HG03066 (cell line): ENCODE results near the gene TFF3.

Experiments
- ATAC-seq: cut with Tn5 transposase; IDR thresholded peaks from one replicate; pipeline ENCODE4 v1.9.1; 2021; ENCODE audit warnings: low read depth; ENCODE audit not compliant: unreplicated experiment

Gene TFF3

DNA sequence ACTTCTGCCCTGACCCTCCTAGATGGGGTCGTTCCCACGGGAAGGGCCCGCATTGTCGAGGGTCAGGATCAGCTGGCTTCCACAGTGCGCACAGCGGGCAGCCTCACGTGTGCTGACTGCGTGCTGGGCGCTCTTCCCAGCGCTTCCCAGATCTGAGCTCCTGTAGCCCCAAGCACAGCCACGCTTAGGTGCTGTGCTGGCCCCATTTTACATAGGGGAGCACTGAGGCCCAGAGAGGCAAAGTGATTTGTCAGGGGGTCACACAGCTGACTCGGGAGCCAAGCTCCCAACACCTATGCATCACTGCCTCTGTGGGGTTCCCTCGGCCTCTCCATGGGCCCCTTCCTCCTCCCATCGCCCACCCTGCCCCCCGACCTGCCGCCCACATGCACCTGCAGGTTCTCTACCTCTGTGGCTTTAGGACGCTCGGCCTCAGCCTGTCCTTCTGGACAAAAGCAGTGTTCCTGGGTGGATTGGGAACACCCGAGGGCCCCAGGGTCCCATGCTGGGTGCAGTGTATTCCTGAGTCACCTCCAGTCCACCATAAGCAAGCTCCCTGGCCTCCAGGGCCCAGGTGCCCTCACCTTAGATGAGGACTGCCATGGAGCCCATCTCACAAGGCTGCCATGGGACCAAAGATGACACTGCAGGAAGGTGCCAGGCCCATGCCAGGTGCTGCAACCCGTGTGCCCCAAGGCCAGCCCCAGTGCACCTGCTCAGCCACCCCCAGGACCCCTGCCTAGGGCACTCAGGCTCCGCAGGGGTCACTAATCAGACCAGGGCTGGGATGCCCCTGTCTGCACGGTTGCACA is 23.3 kb downstream of the TFF3 start:
- ATAC-seq, result no peak

DNA sequence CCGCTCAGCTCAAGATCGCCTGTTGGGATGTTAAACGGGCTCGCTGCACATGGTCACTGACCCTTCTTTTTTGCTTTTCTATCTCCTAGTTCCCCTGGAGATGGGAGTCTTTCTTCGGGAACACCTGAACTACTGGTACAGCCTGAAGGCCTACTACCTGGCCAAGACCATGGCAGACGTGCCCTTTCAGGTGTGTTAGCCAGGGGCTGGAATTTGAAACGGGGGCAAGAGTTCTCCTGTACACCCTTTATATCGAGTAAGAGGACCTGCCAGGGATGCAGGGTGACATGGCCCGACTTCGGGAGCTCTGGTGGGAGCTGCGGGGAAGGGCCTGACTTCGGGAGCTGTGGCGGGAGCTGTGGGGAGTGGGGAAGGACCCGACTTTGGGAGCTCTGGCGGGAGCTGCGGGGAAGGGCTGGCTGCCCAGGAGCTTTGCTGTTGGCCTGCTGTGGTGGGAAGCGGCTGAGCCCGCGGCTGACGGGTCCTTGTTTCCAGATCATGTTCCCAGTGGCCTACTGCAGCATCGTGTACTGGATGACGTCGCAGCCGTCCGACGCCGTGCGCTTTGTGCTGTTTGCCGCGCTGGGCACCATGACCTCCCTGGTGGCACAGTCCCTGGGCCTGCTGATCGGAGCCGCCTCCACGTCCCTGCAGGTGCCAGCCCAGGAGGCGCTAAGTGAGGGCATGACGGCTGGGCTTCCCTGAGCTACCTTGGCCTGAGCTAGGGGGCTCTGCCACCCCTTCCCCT is 24.0 kb downstream of the TFF3 start:
- ATAC-seq, result no peak

DNA sequence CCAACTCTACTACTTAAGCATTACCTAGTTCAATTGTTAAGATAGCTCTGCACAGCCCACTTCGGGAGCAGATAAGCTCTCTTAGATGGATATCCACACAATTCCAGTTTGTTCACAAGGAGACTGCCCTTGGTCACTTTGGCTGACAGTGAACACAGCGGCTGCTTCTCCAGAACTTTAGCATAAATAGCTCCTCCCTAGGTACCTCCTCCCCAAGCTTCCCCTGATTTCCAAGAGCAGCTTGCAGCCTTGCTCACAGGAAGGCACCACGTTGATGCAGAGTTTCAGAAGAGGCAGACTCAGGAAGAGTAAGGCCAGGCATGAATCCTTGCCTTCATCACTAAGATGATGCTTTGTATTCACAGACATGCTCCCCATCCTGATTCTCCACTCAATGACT is 24.7 kb downstream of the TFF3 start:
- no peak for ATAC-seq

DNA sequence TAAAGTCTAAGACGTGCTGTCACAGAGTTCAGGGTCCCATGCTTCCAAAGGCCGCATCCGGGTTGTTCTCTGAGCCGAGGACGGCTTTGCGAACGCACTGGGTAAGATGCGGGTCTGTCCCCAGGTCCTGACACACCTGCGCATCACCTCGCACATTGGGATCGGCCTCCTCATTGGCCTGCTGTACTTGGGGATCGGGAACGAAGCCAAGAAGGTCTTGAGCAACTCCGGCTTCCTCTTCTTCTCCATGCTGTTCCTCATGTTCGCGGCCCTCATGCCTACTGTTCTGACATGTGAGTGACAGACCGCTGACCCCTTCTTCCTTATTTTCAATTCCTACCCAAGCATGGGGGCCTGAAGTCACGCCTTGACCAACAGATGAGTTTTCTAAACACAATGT is 25.3 kb downstream of the TFF3 start:
- ATAC-seq, result no peak

DNA sequence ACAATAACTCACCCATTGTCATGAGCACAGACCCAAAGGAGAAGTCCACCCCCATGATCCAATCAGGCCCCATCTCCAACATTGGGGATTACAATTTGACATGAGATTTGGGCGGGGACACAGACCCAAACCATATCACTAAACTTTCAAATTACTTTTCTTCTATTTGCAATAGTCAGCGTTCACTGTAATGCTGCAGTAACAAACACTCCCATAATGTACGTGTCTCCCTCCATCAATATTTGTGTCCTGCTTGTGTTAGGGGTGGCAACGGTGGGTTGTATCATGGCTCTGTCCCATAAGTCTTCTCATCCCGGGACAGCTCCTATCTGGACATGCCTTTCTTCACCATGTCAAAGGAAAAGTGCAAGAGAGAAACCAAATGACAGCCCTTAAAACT is 26.2 kb downstream of the TFF3 start:
- no peak for ATAC-seq

DNA sequence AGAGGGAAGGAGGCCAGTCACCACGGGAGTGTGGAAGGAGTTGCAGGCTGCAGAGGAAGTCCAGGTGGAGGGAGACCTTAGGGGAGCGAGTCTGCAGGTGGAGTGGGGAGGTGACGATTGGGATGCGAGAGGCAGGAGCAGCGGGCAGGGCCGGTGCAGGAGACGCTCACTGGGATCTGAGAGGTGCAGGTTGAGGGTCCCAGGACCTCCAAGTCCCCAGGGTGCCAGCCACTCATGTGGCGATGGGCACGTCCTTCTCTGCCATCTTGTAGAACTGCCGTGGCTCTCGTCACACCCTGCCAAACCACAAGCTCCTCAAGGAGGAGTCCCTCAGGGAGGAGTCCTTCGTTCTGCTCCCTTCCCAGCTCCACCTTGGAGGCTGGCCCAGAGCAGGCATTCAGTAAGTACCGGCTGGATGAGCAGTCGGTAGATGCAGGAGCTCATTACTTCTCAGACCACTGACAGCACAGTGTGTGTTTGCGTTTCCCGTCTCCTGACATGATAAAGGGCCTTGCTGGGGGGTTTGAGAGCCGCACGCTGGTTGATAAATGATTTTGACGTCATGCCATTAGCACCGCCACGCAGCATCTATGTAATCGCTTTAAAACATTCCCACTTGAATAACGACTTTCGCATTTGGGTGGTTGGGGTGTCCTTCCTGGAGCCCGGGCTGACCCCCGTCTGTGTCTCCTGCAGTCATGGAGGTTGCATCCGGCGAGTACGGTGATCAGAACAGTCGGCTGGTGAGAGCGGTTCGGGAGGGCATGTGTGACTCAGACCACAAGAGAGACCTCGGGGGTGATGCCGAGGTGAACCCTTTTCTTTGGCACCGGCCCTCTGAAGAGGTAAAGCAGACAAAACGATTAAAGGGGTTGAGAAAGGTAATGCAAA is 27.8 kb downstream of the TFF3 start:
- no peak for ATAC-seq

DNA sequence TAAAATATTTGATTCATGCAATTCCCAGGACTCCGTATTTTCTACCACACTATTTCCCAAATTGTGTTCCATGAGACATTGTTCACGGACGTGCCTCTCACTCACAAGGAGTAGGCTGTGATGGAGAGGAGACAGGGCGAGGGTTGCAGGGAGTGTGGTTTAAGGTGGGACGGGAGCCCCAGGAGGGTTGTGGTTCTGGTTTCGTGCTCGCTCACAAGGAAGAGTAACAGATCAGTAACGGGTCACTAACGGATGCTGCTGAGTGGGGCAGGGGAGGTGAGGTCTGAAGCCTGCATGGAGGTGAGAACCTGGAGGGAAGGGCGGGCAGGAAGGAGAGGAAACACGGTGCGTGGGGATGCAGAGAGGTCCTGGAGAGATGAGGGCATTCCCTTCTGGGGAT is 28.8 kb downstream of the TFF3 start:
- no peak for ATAC-seq

DNA sequence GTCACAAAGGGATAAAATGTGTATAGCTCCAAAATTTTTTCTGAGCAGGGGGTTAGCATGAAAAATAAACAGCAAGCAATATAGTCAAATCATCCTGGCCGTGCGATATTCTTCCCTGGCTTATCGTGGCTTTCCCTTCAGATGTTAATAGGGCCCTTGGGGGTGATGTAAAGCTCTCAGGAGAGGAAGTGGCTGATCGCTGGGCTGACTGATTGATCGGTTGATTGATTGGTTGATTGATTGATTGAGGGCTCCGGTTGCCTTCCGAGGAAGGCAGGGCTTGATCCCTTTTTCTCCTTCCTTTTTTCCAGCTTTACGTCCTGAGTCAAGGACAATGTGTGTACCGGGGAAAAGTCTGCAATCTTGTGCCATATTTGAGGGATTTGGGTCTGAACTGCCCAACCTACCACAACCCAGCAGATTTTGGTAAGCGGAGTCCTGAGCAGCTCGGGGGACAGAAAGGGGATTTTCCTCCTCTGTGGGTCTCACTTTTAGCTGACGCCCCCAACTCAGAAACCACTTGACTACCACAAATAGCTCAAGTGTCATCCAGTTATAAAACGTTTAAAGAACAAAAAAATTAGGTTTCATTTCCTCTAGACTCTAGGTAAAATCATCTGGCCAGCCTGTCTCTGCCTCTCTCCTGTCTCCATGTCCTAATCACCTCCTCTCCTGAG is 29.5 kb downstream of the TFF3 start:
- no peak for ATAC-seq

DNA sequence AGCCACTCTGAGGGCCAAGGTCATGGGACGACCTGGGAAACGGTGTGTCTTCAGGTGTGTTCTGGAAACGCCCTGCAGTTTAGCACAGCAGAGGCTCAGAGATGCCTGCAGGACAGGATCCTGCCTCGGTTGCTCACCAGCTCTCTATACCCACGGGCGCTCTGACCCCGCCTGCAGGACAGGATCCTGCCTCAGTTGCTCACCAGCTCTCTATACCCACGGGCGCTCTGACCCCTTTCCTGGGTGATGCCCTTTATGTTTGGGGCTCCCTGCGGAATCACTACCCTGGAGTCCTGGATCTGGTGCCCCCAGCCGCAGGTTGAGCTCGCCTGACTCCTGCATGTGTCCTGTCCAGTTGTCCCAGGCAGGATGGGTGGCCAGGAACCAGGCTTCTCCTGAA is 32.5 kb downstream of the TFF3 start:
- ATAC-seq, result no peak

DNA sequence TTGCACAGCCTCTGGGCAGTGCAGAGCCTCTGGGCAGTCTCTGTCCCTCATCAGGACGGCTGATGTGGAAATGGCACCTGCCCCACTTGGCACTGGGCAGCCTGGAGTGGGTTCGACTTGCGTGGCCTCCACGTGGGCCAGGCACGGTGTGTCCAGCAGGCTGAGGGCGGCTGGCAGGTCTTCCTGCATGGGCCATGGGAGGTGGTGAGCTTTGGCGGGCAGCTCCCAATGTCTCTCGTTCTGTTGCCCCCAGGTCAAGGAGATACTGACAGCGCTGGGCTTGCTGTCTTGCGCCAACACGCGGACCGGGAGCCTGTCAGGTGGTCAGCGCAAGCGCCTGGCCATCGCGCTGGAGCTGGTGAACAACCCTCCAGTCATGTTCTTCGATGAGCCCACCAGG is 33.2 kb downstream of the TFF3 start:
- no peak for ATAC-seq

DNA sequence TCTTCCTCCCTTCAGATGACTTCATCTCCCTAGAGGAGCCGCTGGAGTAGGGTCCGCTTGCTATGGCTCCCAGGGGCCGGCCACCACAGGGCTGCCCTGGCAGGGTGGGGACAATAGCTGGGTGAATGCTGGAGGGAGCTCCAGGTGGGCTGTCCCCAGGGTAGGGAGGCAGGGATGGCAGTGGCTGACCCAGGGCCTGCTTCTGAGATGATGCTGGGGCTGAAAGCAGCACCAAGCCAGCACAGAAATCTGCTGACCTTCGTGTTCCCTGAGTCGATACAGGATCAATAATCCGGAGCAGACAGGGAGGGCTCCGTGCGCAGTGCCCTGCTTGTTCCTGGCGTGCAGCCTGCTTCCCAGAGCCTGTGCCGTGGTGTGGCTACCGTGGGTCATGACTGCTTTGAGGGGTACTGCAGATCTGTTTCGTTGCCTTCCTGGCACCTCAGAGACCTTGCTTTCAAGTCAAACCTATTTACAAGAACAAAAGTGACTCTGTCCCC is 34.0 kb downstream of the TFF3 start:
- ATAC-seq, result no peak

DNA sequence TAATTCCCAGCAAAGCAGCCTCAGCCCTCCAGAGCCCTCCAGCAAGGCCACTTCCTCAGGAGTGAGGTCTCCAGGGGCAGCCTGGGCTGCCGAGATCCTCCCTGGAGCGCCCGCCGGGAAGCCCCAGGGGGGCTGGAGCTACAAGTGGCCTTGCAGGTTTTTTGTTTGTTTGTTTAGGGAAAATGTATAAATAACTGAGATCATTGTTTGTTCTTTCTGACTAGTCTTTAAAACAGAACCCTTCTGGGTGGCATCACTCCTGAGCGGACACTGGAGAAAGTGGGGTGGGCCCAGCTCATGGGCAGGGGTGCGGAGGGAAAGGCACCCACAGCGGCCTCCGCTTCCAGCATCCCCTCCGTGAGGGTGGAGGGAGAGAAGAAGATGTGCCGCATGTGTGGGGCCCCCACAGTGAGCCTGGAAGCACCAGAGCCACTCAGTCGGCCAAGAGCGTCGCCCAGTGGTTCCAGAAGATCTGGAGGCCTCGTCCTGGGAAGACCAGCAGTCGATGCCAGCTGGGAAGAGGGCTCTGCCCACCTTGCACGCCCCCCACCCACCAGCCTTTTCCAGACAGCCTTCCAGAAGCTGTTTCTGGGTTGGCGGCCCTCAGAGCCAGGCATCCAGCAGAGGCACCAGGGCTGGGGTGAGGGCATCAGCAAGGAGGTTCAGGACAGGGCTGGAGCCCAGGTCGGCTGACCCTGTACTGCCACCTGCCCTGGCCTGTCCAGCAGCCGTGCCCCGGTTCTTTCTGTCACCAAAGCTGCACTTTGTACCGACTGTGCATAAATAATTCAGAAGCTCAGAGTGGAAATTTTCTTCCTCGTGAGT is 34.6 kb downstream of the TFF3 start:
- no peak for ATAC-seq

DNA sequence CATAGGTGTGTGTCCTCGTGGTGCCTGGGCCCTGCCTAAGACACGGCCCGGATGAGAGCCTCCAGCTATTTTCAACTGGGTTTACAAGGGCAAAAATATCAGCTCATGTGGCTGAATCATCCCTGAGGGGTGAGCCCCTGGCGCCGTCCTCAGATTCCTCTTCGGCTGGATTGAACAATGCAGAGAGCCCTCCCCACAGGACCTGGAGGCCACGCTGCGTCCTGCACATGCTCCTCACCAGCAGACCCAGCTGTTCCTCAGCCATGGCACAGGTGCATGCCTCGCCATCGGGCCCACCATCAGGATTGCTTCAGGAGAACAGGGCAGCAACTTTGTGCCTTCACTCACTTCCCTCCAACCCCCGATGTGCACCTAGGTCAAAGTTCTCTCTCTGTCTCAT is 35.3 kb downstream of the TFF3 start:
- ATAC-seq, result no peak

DNA sequence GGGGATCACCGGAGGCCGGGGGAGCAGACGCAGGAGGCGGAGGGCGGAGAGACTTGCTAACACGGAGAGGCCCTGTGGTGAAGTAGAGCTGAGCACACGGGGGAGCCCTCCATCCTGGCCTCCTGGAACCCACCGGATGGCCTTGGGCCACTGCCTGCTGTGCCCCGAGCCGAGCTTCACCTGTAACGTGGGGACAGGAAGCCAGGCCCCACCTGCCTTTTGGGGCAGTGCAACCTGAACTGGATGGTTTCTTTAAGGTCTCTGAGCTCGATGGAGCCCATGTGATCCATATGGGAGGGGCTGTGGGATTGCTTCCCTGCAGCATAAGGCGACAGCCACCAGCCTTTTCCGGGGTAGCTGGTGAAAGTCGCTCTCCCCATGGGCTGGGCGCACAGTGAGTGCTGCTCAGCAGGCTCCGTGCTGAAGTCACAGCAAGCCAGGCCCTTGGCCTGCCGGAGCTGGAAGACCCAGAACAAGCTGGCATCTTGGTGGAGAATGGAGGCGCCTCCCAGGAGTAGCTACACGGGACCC is 35.8 kb downstream of the TFF3 start:
- ATAC-seq, result no peak

DNA sequence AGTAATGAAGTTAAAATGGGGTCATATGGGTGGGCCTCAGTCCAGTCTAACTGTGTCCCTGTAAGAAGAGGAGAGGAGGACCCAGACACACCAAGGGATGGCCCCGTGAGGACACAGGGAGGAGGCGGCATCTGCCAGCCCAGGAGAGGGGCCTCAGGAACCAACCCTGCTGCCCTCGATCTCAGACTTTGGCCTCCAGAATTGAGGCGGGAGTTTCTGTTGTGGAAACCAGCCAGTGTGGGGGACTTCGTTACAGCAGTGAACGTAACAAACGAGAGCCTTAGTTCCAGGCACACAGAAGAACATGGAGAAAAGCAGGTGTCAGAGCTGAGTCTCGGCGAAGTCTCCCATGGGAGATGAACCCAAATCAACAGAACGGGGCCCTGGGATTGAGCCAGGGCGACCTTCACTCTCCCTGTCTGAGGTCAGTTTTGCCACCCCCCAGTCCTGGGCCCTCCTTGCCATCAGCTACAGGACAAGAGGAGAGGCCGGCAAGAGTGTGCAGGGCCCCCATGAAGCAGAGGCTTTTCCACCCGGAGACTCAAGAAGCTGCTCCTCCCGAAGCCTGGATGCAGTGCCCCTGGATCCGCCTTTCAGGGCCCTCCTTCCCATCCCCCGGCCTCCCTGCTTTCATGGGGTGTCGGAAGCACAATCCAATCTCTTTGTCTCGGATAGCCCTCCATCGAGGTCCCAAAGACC is 36.6 kb downstream of the TFF3 start:
- no peak for ATAC-seq

DNA sequence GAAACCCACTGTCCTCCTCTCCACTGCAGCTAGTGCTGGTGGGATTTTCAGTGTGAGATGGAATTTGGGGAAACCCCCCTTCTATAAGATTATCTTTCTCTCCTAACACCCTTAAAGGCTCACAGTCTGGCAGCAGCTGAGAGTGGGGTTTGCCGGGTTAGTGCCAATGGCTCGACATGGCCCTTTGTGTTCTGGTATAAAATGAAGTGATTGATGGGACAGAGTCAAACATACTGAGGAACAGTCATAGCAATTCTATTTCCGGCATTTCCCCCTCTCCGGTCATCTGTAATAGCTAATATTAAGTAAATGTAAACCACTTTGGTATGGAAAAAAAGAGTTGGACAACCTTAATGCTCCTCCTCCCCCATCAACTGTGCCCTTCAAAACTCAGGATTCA is 37.6 kb downstream of the TFF3 start:
- no peak for ATAC-seq

DNA sequence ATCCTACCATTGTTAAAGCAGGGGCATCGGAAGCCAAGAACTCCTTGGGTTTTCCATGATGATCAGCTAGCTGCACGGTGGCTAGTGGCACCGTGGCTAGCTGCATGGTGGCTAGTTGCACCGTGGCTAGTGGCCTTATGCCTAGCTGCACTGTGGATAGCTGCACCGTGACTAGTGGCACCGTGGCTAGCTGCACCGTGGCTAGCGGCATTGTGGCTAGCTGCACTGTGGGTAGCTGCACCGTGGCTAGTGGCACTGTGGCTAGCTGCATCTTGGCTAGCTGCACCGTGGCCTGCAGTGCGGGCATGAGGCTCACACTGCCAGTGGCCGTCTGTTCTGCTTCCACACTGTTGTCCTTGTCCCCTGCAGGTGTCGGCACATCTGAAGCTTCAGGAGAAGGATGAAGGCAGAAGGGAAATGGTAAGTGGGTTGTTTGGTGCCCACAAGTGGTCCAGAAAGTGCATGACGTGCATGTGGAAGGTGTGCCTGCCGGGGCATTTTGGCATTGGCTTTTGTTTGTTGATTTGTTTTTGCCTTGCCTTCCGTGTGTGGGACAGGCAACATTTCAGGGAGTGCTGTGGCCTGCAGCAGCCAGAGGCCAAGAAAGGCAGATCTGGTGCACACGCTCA is 38.6 kb downstream of the TFF3 start:
- no peak for ATAC-seq

DNA sequence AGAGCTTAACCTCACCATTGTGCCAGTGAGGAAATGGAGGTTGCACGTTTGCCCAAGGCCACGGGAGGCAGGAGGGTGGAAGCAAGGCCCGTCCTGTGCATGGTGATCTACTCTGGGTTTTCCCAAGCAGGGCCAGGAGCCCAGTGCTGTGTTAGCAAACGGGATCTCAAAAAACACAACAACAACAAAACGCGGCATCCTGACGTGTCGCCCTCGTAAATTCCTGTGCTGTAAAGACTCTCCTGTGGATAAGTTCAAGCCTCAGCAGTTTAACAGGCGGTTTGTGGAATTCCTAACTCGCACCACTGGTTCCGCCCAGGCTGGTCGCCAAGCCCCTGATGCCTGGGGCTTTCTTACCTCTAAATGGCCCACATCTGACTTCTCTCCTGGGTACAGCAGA is 39.1 kb downstream of the TFF3 start:
- ATAC-seq, result no peak
